Epidermal melanocyte (primary cell): ENCODE results near the gene MAPK14.

Experiments
- DNase-seq: peaks from one replicate; pipeline ENCODE4 v3.0.0; 2011; ENCODE audit warnings: low spot score; ENCODE audit not compliant: insufficient read length

MAPK14 gene

GRCh38 chr6:36099869-36100483 lies 72.4 kb downstream of the MAPK14 start:
- DNase-seq: no peak

GRCh38 chr6:36101691-36102090 lies 74.1 kb downstream of the MAPK14 start:
- DNase-seq: no peak

- no peak for DNase-seq
Observed at GRCh38 chr6:36102853-36103252, 75.2 kb downstream of the MAPK14 start.

GRCh38 chr6:36104836-36105235 lies 77.2 kb downstream of the MAPK14 start:
- no peak for DNase-seq

GRCh38 chr6:36109092-36109491 lies 81.5 kb downstream of the MAPK14 start:
- no peak for DNase-seq

GRCh38 chr6:36110050-36110449 lies 82.4 kb downstream of the MAPK14 start:
- no peak for DNase-seq

- no peak for DNase-seq
Observed at GRCh38 chr6:36110863-36111262, 83.3 kb downstream of the MAPK14 start.

- DNase-seq: no peak
Observed at GRCh38 chr6:36111526-36111925, 83.9 kb downstream of the MAPK14 start.

GRCh38 chr6:36113049-36113448 lies 85.4 kb downstream of the MAPK14 start:
- no peak for DNase-seq

- no peak for DNase-seq
Observed at GRCh38 chr6:36113703-36114102, 86.1 kb downstream of the MAPK14 start.

- no peak for DNase-seq
Observed at GRCh38 chr6:36114798-36115408, 87.3 kb downstream of the MAPK14 start.

GRCh38 chr6:36115412-36115811 lies 87.8 kb downstream of the MAPK14 start:
- DNase-seq: no peak

- no peak for DNase-seq
Observed at GRCh38 chr6:36116066-36116864, 88.7 kb downstream of the MAPK14 start.

- DNase-seq: no peak
Observed at GRCh38 chr6:36116943-36117342, 89.3 kb downstream of the MAPK14 start.

- DNase-seq: no peak
Observed at GRCh38 chr6:36117658-36118549, 90.3 kb downstream of the MAPK14 start.

GRCh38 chr6:36118550-36119107 lies 91.0 kb downstream of the MAPK14 start:
- DNase-seq: no peak

GRCh38 chr6:36119209-36119608 lies 91.6 kb downstream of the MAPK14 start:
- no peak for DNase-seq

- DNase-seq: no peak
Observed at GRCh38 chr6:36120018-36120417, 92.4 kb downstream of the MAPK14 start.

- no peak for DNase-seq
Observed at GRCh38 chr6:36120539-36120938, 92.9 kb downstream of the MAPK14 start.

GRCh38 chr6:36120979-36121786 lies 93.6 kb downstream of the MAPK14 start:
- DNase-seq: no peak
